Activated T-cell treated with anti-CD3 and anti-CD28 coated beads, Interleukin-2, amount 50 U/mL, for 24 hours (primary cell): ENCODE results near the gene ILF2.

Experiments
- DNase-seq: peaks from one replicate; pipeline ENCODE4 v3.0.0-alpha.2; 2020
- H3K27ac Mint-ChIP-seq: 2 replicates; pipeline ENCODE4 v1.8.0; 2020; ENCODE audit warnings: mild to moderate bottlenecking, mixed read lengths
- H3K27me3 Mint-ChIP-seq: 2 replicates; pipeline ENCODE4 v1.8.0; 2020; ENCODE audit warnings: mixed read lengths
- H3K36me3 Mint-ChIP-seq: 2 replicates; pipeline ENCODE4 v1.8.0; 2020; ENCODE audit warnings: low read depth, mixed read lengths
- H3K4me1 Mint-ChIP-seq: 2 replicates; pipeline ENCODE4 v1.8.0; 2020; ENCODE audit warnings: low read depth, mixed read lengths
- H3K4me3 Mint-ChIP-seq: 2 replicates; pipeline ENCODE4 v1.8.0; 2020; ENCODE audit warnings: mild to moderate bottlenecking, moderate library complexity, mixed read lengths
- H3K9me3 Mint-ChIP-seq: 2 replicates; pipeline ENCODE4 v1.8.0; 2020; ENCODE audit warnings: mixed read lengths

ILF2 gene

GRCh38 chr1:153631047-153632022 lies 39.5 kb downstream of the ILF2 start:
- Mint-ChIP-seq H3K4me1 (peaks cover 35% of the 10 kb centered on the region), H3K27me3 (peaks cover 10% of the 10 kb centered on the region), H3K36me3 (peaks cover 25% of the 10 kb centered on the region), H3K27ac (peak overlapping the region; percentile 87), H3K4me3 (no peak overlapping the region), H3K9me3 (no peaks in the 10 kb centered on the region)
- no peak for DNase-seq

- no peak for DNase-seq
- Mint-ChIP-seq H3K4me1 (peaks cover 29% of the 10 kb centered on the region), H3K27ac (peak overlapping the region; percentile 55), H3K4me3 (no peak overlapping the region), H3K9me3 (no peaks in the 10 kb centered on the region), H3K27me3 (peaks cover 16% of the 10 kb centered on the region), H3K36me3 (peaks cover 16% of the 10 kb centered on the region)
These were observed 40.4 kb downstream of the ILF2 start for GRCh38 chr1:153630384-153630783.

- Mint-ChIP-seq H3K9me3 (no peaks in the 10 kb centered on the region), H3K4me1 (peaks cover 28% of the 10 kb centered on the region), H3K36me3 (peaks cover 13% of the 10 kb centered on the region), H3K27ac (no peak overlapping the region), H3K4me3 (no peak overlapping the region), H3K27me3 (peaks cover 16% of the 10 kb centered on the region)
- DNase-seq = no peak
These were observed 40.8 kb downstream of the ILF2 start for GRCh38 chr1:153629971-153630370.

- DNase-seq = no peak
- H3K36me3 Mint-ChIP-seq = peaks cover 9% of the 10 kb centered on the region
- no peak overlapping the region for H3K4me3 Mint-ChIP-seq
- no peak overlapping the region for H3K27ac Mint-ChIP-seq
- H3K27me3 Mint-ChIP-seq = peaks cover 16% of the 10 kb centered on the region
- peaks cover 28% of the 10 kb centered on the region for H3K4me1 Mint-ChIP-seq
- no peaks in the 10 kb centered on the region for H3K9me3 Mint-ChIP-seq
These were observed 41.5 kb downstream of the ILF2 start for GRCh38 chr1:153629343-153629665.

- Mint-ChIP-seq H3K9me3 (no peaks in the 10 kb centered on the region), H3K36me3 (peaks cover 4% of the 10 kb centered on the region), H3K27me3 (peaks cover 16% of the 10 kb centered on the region), H3K4me1 (peaks cover 28% of the 10 kb centered on the region), H3K4me3 (no peak overlapping the region), H3K27ac (no peak overlapping the region)
- no peak for DNase-seq
These were observed 42.0 kb downstream of the ILF2 start for GRCh38 chr1:153628638-153629342.

GRCh38 chr1:153627715-153628626 lies 42.8 kb downstream of the ILF2 start, which contains the start of gene S100A1:
Gene S100A1, plus strand, starts transcription at chr1:153628434. Its CDS starts 2,088 bp downstream, at chr1:153630522.
- Mint-ChIP-seq H3K36me3 (peaks cover 4% of the 10 kb centered on the region), H3K9me3 (no peaks in the 10 kb centered on the region), H3K4me3 (no peak within 1 kb of the TSS), H3K4me1 (peaks cover 20% of the 10 kb centered on the region), H3K27ac (no peak within 1 kb of the TSS), H3K27me3 (peaks cover 16% of the 10 kb centered on the region)
- no peak for DNase-seq

- H3K4me3 Mint-ChIP-seq = no peak within 1 kb of the TSS
- DNase-seq = no peak
- H3K9me3 Mint-ChIP-seq = no peaks in the 10 kb centered on the region
- no peak within 1 kb of the TSS for H3K27ac Mint-ChIP-seq
- peaks cover 2% of the 10 kb centered on the region for H3K36me3 Mint-ChIP-seq
- H3K27me3 Mint-ChIP-seq = peaks cover 16% of the 10 kb centered on the region
- peaks cover 15% of the 10 kb centered on the region for H3K4me1 Mint-ChIP-seq
These were observed 43.7 kb downstream of the ILF2 start, which contains the start of gene S100A13 for GRCh38 chr1:153626904-153627714. Gene S100A13, minus strand, starts transcription at chr1:153627505. Its CDS starts 1,033 bp downstream, at chr1:153626472.

- no peak for DNase-seq
- peaks cover 16% of the 10 kb centered on the region for H3K27me3 Mint-ChIP-seq
- H3K36me3 Mint-ChIP-seq = no peaks in the 10 kb centered on the region
- no peak overlapping the region for H3K4me3 Mint-ChIP-seq
- no peak overlapping the region for H3K27ac Mint-ChIP-seq
- H3K4me1 Mint-ChIP-seq = peaks cover 10% of the 10 kb centered on the region
- no peaks in the 10 kb centered on the region for H3K9me3 Mint-ChIP-seq
These were observed 44.3 kb downstream of the ILF2 start for GRCh38 chr1:153626477-153626903.

- no peaks in the 10 kb centered on the region for H3K9me3 Mint-ChIP-seq
- H3K27ac Mint-ChIP-seq = no peak overlapping the region
- no peaks in the 10 kb centered on the region for H3K36me3 Mint-ChIP-seq
- H3K4me3 Mint-ChIP-seq = no peak overlapping the region
- no peak for DNase-seq
- peaks cover 16% of the 10 kb centered on the region for H3K27me3 Mint-ChIP-seq
- no peaks in the 10 kb centered on the region for H3K4me1 Mint-ChIP-seq
These were observed 45.7 kb downstream of the ILF2 start for GRCh38 chr1:153624965-153625611.

- Mint-ChIP-seq H3K4me3 (no peak overlapping the region), H3K9me3 (no peaks in the 10 kb centered on the region), H3K27me3 (peaks cover 16% of the 10 kb centered on the region), H3K27ac (no peak overlapping the region), H3K4me1 (no peaks in the 10 kb centered on the region), H3K36me3 (no peaks in the 10 kb centered on the region)
- DNase-seq = no peak
These were observed 47.7 kb downstream of the ILF2 start for GRCh38 chr1:153623101-153623500.

- H3K27me3 Mint-ChIP-seq = no peaks in the 10 kb centered on the region
- no peak overlapping the region for H3K27ac Mint-ChIP-seq
- H3K4me1 Mint-ChIP-seq = peaks cover 18% of the 10 kb centered on the region
These were observed 51.6 kb downstream of the ILF2 start for GRCh38 chr1:153619171-153619570.

GRCh38 chr1:153617663-153618062 lies 53.1 kb downstream of the ILF2 start:
- Mint-ChIP-seq H3K4me1 (peaks cover 18% of the 10 kb centered on the region), H3K36me3 (no peaks in the 10 kb centered on the region), H3K9me3 (no peaks in the 10 kb centered on the region), H3K27ac (peak overlapping the region; percentile 50), H3K27me3 (no peaks in the 10 kb centered on the region), H3K4me3 (no peak overlapping the region)
- peak; percentile 87 for DNase-seq

More at GRCh38 chr1:153619171-153619570, 51.6 kb downstream of the ILF2 start:
- DNase-seq = no peak
- no peaks in the 10 kb centered on the region for H3K9me3 Mint-ChIP-seq
- no peak overlapping the region for H3K4me3 Mint-ChIP-seq
- no peaks in the 10 kb centered on the region for H3K36me3 Mint-ChIP-seq

- Mint-ChIP-seq H3K4me3 (no peak overlapping the region), H3K4me1 (peaks cover 18% of the 10 kb centered on the region), H3K27me3 (no peaks in the 10 kb centered on the region), H3K9me3 (no peaks in the 10 kb centered on the region), H3K36me3 (no peaks in the 10 kb centered on the region), H3K27ac (no peak overlapping the region)
- DNase-seq = no peak
These were observed 53.9 kb downstream of the ILF2 start for GRCh38 chr1:153616917-153617311.
